ENCODE measurements around the gene SLC25A17. TPM values are rescaled to one million over a fixed set of nuclear protein-coding genes. Genes with fewer than 3 reads are reported as not detected.
"Not testable (repeated sequence)": the region's sequence is repeated elsewhere in the genome, so short reads cannot be mapped to it uniquely, and the experiment has no call there.

Gene SLC25A17
- total RNA-seq, 1 donor from 2014 or later, result 13.6 TPM

- not testable (repeated sequence) for ATAC-seq; DNase-seq (ENCODE audit: low spot score)
Measured at GRCh38 chr22:40758851-40759250, 60.3 kb downstream of the SLC25A17 start.

DNA sequence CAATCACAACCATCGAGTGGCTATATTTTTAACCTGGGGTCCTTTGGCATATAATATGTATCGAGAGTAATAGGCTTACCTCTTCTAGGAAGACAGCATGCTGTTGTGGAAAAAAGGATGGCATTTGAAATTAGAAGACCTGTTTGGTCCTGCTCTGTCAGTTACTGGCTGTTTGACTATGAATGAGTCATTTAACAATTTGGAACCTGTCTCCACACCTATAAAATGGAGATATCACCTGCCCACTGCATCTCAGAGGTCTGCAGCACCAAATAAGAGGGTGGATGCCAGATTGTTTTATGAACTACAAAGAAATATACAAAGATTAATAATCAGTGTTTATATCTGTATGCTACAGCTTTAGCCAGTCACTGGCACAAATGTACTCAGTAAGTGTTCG, 60.8 kb downstream of the SLC25A17 start:
- no peak for ATAC-seq

GRCh38 chr22:40757071-40757470, 62.1 kb downstream of the SLC25A17 start:
- DNase-seq (ENCODE audit: low spot score) (no peak), ATAC-seq (no peak)

More for the DNA sequence above, 60.8 kb downstream of the SLC25A17 start:
- no peak for DNase-seq (ENCODE audit: low spot score)

DNA sequence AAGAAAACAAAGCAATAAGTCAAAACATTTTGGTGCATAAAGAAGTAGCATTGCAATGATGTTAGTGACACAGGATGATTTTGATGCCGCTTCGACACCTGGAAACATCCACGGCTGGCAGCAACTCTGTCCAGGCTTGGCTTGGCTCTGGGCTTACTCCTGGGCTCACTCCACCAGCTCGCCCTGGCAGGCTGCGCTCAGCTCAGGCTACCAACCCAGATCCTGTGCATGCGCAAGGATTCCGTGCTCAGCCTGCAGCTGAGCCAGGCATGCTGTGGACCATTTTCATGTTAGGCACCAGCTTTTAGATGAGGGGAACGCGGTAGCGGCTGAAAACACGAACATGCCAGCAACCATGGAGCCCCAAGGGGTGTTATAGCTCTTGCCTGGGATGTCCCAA, 66.0 kb downstream of the SLC25A17 start:
- no peak for ATAC-seq
- DNase-seq (ENCODE audit: low spot score), result no peak

GRCh38 chr22:40751250-40751649, 67.9 kb downstream of the SLC25A17 start:
- DNase-seq (ENCODE audit: low spot score) (no peak), ATAC-seq (no peak)

GRCh38 chr22:40749829-40750228, 69.3 kb downstream of the SLC25A17 start:
- no peak for ATAC-seq
- DNase-seq (ENCODE audit: low spot score), result peak; percentile 11

DNA sequence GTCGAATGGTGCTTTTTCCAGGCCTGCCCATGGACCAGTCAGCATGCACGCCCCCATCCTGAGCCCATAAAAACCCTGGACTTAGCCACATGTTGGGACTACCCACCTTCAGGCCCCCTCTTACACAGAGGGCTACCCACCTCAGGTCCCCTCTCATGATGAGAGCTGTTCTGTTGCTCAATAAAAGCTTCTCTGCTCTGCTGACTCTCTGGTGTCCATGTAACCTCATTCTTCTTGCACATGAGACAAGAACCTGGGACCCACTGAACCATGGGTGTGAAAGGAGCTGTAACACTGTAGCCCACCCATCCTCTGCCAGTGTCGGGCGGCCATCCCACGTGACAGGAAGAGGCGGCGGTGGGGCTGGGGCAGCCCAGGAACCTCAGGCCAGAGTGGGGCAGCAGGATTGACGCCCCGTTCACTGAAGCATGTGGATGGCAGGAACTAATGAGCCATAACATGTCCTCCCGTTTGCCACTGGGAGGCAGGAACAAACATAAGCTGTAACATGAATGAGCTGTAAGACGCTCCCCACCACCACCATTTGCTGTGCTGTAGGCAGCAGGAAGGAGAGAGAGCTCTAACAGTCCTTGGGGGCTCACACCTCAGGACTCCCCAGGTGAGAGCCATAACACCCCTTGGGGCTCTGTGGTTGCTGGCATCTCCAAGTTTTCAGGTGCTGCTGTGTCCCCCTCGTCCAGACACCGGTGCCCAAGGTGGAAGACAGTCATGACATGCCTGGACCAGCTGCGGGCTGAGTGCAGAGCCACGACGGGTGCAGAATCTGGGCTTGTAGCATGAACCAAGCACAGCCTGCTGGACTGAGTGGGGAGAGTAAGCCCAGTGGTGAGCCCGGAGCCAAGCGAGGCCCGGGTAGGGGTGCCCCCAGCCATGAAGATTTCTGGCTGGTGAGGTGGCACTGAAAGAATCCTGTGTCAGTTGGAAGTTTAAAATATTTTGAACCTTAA, 70.5 kb downstream of the SLC25A17 start:
- DNase-seq (ENCODE audit: low spot score), result no peak
- ATAC-seq, result no peak

- DNase-seq (ENCODE audit: low spot score) (no peak), ATAC-seq (no peak)
Measured at GRCh38 chr22:40747361-40747760, 71.8 kb downstream of the SLC25A17 start.

DNA sequence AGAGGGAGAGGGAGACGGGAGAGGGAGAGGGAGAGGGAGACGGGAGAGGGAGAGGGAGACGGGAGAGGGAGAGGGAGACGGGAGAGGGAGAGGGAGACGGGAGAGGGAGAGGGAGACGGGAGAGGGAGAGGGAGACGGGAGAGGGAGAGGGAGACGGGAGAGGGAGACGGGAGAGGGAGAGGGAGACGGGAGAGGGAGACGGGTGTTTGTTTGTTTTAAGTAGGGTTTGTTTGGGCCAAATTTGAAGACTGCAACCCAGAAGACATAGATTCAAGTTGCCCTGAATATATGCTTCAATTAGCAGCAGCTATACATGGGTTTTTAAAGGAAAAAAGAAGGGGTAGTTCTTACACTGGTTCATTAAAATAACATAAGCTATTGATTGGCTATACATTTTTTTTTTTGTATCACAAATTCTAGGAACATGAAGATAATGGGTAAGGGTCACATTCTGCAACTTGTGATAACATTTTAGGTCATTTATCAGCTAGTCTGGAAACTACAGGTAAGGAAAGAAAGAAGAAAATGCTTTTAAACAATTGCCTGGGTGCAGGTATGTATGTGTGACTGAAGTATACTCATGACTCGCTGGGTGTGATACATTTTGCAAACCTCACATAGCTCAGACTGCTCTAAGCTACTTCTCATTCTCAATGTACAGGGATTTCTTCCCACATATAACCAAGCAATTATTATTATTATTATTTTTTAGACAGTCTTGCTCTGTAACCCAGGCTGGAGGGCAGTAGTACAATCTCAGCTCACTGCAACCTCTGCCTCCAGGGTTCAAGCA, 72.5 kb downstream of the SLC25A17 start:
- no peak for ATAC-seq

GRCh38 chr22:40743768-40744167, 75.4 kb downstream of the SLC25A17 start:
- ATAC-seq (no peak), DNase-seq (ENCODE audit: low spot score) (no peak)

More for the DNA sequence above, 72.5 kb downstream of the SLC25A17 start:
- DNase-seq (ENCODE audit: low spot score), result no peak

GRCh38 chr22:40741116-40741515, 78.0 kb downstream of the SLC25A17 start:
- no peak for ATAC-seq
- DNase-seq (ENCODE audit: low spot score), result no peak

- no peak for DNase-seq (ENCODE audit: low spot score)
- no peak for ATAC-seq
Measured at GRCh38 chr22:40739721-40740120, 79.4 kb downstream of the SLC25A17 start.

- DNase-seq (ENCODE audit: low spot score) (no peak), ATAC-seq (no peak)
Measured at GRCh38 chr22:40733919-40734318, 85.2 kb downstream of the SLC25A17 start.

DNA sequence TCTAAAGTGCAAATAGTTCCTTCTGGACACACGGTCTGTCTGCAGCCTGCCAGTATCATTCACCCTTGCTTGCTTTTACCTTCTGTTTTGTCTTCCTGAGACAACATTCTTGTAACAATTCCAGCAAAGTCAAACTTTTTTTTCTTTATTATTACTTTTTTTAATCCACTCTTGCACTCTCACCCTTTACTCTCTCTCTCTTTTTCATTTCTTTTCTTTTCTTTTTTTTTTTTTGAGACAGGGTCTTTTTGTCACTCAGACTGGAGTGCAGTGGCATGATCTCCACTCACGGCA, 86.2 kb downstream of the SLC25A17 start:
- no peak for DNase-seq (ENCODE audit: low spot score)
- no peak for ATAC-seq

GRCh38 chr22:40729284-40729683, 89.9 kb downstream of the SLC25A17 start:
- ATAC-seq (no peak), DNase-seq (ENCODE audit: low spot score) (no peak)

DNA sequence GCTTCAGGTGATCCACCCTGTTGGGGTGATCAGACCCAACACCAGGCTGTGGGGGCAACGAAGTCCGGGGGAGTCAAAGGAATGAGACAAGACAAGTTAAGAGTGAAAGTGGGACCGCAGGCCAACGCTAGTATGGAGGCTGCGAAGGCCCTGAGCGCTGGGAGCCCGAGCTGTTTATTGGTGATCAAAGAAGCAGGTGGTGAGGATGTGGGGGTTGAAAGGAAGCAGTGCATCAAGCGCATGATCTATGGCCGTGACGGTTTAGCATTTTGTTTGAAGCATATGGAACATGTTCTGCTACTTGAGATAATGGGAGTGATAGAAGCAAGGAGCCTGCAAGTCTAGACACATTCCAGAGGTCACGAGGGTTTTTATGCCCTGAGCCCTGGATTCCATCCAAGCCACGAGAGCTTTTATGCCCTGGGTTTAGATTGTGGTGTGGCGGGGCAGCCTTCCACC, 90.4 kb downstream of the SLC25A17 start:
- no peak for DNase-seq (ENCODE audit: low spot score)
- ATAC-seq, result no peak

GRCh38 chr22:40727964-40728615, 91.1 kb downstream of the SLC25A17 start:
- ATAC-seq (no peak), DNase-seq (ENCODE audit: low spot score) (no peak)

- ATAC-seq (no peak), DNase-seq (ENCODE audit: low spot score) (no peak)
Measured at GRCh38 chr22:40727070-40727963, 91.8 kb downstream of the SLC25A17 start.

DNA sequence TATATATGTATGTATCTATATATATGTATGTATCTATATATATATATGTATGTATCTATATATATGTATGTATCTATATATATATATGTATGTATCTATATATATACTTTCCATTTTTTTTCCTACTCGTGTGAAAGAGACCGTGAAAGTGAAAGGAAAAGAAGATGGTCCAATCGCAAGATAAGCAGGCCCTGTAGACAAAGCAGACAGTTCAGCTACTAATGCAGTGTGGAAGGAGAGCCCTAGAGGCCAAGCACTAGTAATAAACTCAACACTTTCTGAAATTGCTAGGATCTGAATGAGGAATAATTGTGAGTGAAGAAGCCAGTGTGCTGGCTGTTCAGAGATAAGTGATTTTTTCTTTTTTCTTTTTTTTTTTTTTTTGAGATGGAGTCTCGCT, 92.6 kb downstream of the SLC25A17 start:
- peak; percentile 75 for ATAC-seq
- DNase-seq (ENCODE audit: low spot score), result no peak

DNA sequence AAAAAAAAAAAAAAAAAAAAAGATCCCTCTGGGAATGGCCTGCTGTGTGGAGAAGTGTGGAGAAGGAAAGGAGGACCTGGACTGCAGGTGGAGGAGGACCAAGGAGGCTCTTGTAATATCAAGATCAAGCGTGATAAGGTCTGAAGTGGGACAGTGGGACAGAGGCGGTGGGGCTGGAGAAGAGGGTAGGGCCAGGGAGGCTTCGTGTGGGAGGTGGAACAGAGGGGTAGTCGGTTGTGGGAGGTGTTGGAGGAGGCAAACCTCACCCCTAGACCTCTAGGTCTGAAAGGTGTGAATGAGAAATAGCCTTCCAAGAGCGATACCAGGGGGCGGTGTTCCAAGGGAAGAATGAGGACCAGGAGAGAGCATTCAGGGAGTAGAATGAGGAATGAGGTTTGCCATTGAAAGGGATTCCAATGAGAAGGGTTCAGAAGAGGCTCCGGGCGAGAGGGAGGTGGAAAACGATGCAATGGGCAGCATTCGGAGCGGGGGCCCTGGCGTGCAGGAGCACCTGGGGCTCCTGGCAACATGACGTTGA, 95.7 kb downstream of the SLC25A17 start:
- no peak for DNase-seq (ENCODE audit: low spot score)
- no peak for ATAC-seq
